Colonic mucosa (tissue), 4 donors: ENCODE results near the gene KDM5A. TPM values are rescaled to one million over a fixed set of nuclear protein-coding genes. Genes with fewer than 3 reads are reported as not detected.
"Not testable (repeated sequence)": the region's sequence is repeated elsewhere in the genome, so short reads cannot be mapped to it uniquely, and the experiment has no call there.

Experiments
- DNase-seq: peaks from one replicate; pipeline ENCODE4 v3.0.0-alpha.2; 2020
- H3K27ac ChIP-seq: fragments of 200-600 bp; one replicate; pipeline ENCODE4 v1.8.0; 2021
- H3K27me3 ChIP-seq: fragments of 200-600 bp; one replicate; pipeline ENCODE4 v1.8.0; 2021
- H3K36me3 ChIP-seq: fragments of 200-600 bp; one replicate; pipeline ENCODE4 v1.8.0; 2021
- H3K4me1 ChIP-seq: fragments of 200-600 bp; one replicate; pipeline ENCODE4 v1.8.0; 2021; ENCODE audit warnings: mild to moderate bottlenecking
- H3K4me3 ChIP-seq: fragments of 200-600 bp; one replicate; pipeline ENCODE4 v1.8.0; 2021
- H3K9ac ChIP-seq, 2 donors: one replicate each; pipeline ENCODE4 v1.7.0; 2013; ENCODE audit warnings: control low read depth in 2 of 2, low read depth in 2 of 2, low read length in 2 of 2
- H3K9me3 ChIP-seq: fragments of 200-600 bp; one replicate; pipeline ENCODE4 v1.8.0; 2021
- intact Hi-C: fragments of 100-400 bp; cut with DNase I; formaldehyde crosslinking; loops from one replicate; pipeline ENCODE4 v1.14.1; 2022
- total RNA-seq, 2 donors: library from RNA; stranded (reverse); fragmentation: NEBNext Ultra II Directional in 1 of 2; extraction: Animal tissue kit (Norgen Biotek cat#: 25700) in 1 of 2; gene quantifications; one replicate each; pipeline ENCODE4 v1.2.1, GENCODE V29; 2021
- TF ChIP-seq, protein P1 (sequence below): fragments of 200-600 bp; IDR thresholded peaks from one replicate; pipeline ENCODE4 v1.8.0; 2022; ENCODE audit warnings: antibody characterized with exemption, mild to moderate bottlenecking
- donor health status: healthy.
- donor health status: DM: no; HTN: no; CAD: no.
- donor health status: DM: no; HTN: no; CAD: no.

Gene KDM5A
- total RNA-seq, 2 donors from 2014 or later = 60.3 to 64.3 TPM

DNA sequence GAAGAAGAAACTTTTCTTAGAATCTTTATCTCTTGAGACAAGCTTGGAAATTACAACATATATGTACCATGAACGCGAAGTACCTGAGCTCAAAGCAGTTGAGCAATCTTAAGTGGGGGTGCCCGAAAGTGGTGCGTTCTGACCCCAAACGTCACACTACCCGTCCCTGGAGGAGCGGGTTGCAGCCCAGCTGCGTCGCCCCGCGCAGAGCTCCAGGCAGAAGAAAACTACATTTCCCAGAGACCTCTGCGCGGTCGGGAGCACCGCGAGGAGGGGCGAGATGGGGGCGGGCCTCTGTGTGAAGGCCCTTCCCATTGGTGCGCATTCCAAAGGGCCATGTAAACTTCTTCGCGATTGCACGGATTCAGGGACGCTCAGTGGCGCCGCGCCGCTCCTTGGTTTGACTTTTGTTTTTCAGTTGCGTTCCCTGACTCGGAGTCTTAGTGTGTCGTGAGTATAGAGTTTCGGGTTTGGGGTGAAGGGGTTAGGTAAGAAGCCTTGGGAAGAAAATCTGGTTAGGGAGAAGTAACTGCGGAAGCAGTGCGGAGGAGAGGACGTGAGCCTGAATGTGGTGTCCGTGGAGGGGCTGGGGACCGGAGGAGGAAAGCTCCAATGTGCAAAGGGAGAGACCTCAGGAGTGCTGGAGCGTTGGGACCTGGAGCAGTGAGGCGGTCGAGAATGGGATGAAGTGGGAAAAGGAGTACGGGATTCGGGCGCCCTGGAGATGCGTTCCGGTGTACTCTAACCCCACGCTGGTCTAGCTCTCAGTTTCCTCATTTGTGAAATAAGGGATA, 12.3 kb upstream of the KDM5A start, which contains the start of gene CCDC77:
CCDC77 (plus strand) TSS at position 410 of the 794 bp plus-strand sequence. CDS start 7,740 bp downstream, outside the sequence.
- H3K27ac ChIP-seq = peak within 1 kb of the TSS; percentile 61
- TF ChIP-seq, protein P1, sequence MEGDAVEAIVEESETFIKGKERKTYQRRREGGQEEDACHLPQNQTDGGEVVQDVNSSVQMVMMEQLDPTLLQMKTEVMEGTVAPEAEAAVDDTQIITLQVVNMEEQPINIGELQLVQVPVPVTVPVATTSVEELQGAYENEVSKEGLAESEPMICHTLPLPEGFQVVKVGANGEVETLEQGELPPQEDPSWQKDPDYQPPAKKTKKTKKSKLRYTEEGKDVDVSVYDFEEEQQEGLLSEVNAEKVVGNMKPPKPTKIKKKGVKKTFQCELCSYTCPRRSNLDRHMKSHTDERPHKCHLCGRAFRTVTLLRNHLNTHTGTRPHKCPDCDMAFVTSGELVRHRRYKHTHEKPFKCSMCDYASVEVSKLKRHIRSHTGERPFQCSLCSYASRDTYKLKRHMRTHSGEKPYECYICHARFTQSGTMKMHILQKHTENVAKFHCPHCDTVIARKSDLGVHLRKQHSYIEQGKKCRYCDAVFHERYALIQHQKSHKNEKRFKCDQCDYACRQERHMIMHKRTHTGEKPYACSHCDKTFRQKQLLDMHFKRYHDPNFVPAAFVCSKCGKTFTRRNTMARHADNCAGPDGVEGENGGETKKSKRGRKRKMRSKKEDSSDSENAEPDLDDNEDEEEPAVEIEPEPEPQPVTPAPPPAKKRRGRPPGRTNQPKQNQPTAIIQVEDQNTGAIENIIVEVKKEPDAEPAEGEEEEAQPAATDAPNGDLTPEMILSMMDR = no peak
- peak within 1 kb of the TSS; percentile 92 for H3K4me3 ChIP-seq
- H3K4me1 ChIP-seq = no peaks in the 10 kb centered on the region
- H3K9ac ChIP-seq = peak within 1 kb of the TSS; percentile 72
- no peaks in the 10 kb centered on the region for H3K36me3 ChIP-seq
- intact Hi-C loops = no loop called here
- peak; percentile 93 for DNase-seq
- H3K9me3 ChIP-seq = no peaks in the 10 kb centered on the region
- H3K27me3 ChIP-seq = no peaks in the 10 kb centered on the region

GRCh38 chr12:400828-401227, 11.7 kb upstream of the KDM5A start:
- DNase-seq = no peak
- Histone ChIP-seq H3K9me3 (no peaks in the 10 kb centered on the region), H3K4me3 (peak overlapping the region; percentile 92), H3K4me1 (no peaks in the 10 kb centered on the region), H3K27ac (no peak overlapping the region), H3K9ac (peak overlapping the region in 1 of 2 donors; percentile 72), H3K27me3 (no peaks in the 10 kb centered on the region), H3K36me3 (no peaks in the 10 kb centered on the region)
- intact Hi-C loops = no loop called here
- TF ChIP-seq, protein P1 = no peak

GRCh38 chr12:388541-389141, 479 bp downstream of the KDM5A start:
- intact Hi-C loops = no loop called here
- H3K27me3 ChIP-seq = no peaks in the 10 kb centered on the region
- peaks cover 6% of the 10 kb centered on the region for H3K36me3 ChIP-seq
- peak overlapping the region; percentile 79 to 93 for H3K9ac ChIP-seq
- no peaks in the 10 kb centered on the region for H3K4me1 ChIP-seq
- H3K27ac ChIP-seq = peak overlapping the region; percentile 83
- TF ChIP-seq, protein P1 = no peak
- H3K4me3 ChIP-seq = peak overlapping the region; percentile 78
- peak; percentile 48 for DNase-seq
- H3K9me3 ChIP-seq = no peaks in the 10 kb centered on the region

- peak overlapping the region; percentile 79 to 93 for H3K9ac ChIP-seq
- intact Hi-C loops = no loop called here
- H3K4me3 ChIP-seq = peak overlapping the region; percentile 78
- H3K4me1 ChIP-seq = no peaks in the 10 kb centered on the region
- peaks cover 6% of the 10 kb centered on the region for H3K36me3 ChIP-seq
- DNase-seq = no peak
- TF ChIP-seq, protein P1 = no peak
- H3K27ac ChIP-seq = no peak overlapping the region
- no peaks in the 10 kb centered on the region for H3K9me3 ChIP-seq
- no peaks in the 10 kb centered on the region for H3K27me3 ChIP-seq
These were observed 1.1 kb downstream of the KDM5A start for GRCh38 chr12:388012-388411.

DNA sequence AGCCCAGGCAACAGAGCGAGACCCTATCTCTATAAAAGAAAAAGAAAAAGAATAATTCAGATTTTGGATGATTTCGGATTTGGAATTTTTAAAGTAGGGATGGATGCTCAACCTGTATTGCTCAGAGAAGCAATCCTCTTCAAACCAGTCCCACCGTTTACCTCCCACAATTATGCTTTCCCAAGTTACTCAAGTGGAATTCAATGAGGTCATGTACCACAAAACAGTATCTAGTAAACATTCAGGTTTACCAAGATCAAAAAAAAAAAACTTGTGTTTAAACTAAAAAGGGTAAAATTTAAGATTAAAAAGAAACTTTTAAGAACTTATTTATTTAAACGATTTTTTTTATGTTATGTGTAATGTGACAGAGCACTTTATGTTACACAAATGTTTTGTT, 2.5 kb downstream of the KDM5A start:
- Histone ChIP-seq H3K27ac (no peak overlapping the region), H3K9ac (no peak overlapping the region), H3K36me3 (peaks cover 6% of the 10 kb centered on the region), H3K9me3 (no peaks in the 10 kb centered on the region), H3K4me1 (no peaks in the 10 kb centered on the region), H3K4me3 (no peak overlapping the region), H3K27me3 (no peaks in the 10 kb centered on the region)
- intact Hi-C loops = no loop called here
- TF ChIP-seq, protein P1 = no peak
- DNase-seq = no peak

DNA sequence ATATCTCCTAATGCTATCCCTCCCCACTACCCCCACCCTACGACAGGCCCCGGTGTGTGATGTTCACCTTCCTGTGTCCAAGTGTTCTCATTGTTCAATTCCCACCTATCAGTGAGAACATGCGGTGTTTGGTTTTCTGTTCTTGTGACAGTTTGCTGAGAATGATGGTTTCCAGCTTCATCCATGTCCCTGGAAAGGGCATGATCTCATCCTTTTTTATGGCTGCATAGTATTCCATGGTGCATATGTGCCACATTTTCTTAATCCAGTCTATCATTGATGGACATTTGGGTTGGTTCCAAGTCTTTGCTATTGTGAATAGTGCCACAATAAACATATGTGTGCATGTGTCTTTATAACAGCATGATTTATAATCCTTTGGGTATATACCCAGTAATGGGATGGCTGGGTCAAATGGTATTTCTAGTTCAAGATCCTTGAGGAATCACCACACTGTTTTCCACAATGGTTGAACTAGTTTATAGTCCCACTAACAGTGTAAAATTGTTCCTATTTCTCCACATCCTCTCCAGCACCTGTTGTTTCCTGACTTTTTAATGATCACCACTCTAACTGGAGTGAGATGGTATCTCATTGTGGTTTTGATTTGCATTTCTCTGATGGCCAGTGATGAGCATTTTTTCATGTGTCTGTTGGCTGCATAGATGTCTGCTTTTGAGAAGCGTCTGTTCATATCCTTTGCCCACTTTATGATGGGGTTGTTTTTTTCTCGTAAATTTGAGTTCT, 18.2 kb downstream of the KDM5A start:
- intact Hi-C loops, H3K27ac ChIP-seq, H3K4me1 ChIP-seq, DNase-seq, H3K9ac ChIP-seq, H3K36me3 ChIP-seq, H3K27me3 ChIP-seq, H3K4me3 ChIP-seq, H3K9me3 ChIP-seq: not testable (repeated sequence)
